SK-N-SH (cell line): Measurements from ENCODE around the gene EDC4.

Experiments
- CTCF ChIP-seq: fragments of 200-600 bp; sonication (generic); IDR thresholded peaks from 2 replicates; pipeline ENCODE4 v1.6.1; 2017; ENCODE audit warnings: antibody characterized with exemption, mild to moderate bottlenecking, moderate library complexity
- EZH2phosphoT487 ChIP-seq: fragments of 200-600 bp; sonication (generic); IDR thresholded peaks from 2 replicates; pipeline ENCODE4 v1.6.1; 2017; ENCODE audit warnings: low read depth, mixed run types, mild to moderate bottlenecking, antibody characterized with exemption, moderate library complexity, borderline replicate concordance
- FOSL2 ChIP-seq: IDR thresholded peaks from 2 replicates; pipeline ENCODE4 v1.4.0; 2012; ENCODE audit warnings: low read depth, mild to moderate bottlenecking, moderate library complexity, borderline replicate concordance
- JUND ChIP-seq: IDR thresholded peaks from 2 replicates; pipeline ENCODE4 v1.4.0; 2012
- MAX ChIP-seq: IDR thresholded peaks from 2 replicates; pipeline ENCODE4 v1.4.0; 2012; ENCODE audit warnings: low read depth
- MEF2A ChIP-seq: IDR thresholded peaks from 2 replicates; pipeline ENCODE4 v1.4.0; 2012; ENCODE audit warnings: low read depth, borderline replicate concordance
- POLR2AphosphoS5 ChIP-seq: IDR thresholded peaks from 2 replicates; pipeline ENCODE4 v1.6.1; 2012; ENCODE audit warnings: low read depth, low read length
- TAF1 ChIP-seq: IDR thresholded peaks from 2 replicates; pipeline ENCODE4 v1.6.1; 2012; ENCODE audit warnings: low read depth, mild to moderate bottlenecking, low read length, moderate library complexity, borderline replicate concordance
- ZBTB33 ChIP-seq: IDR thresholded peaks from 2 replicates; pipeline ENCODE4 v1.4.0; 2012; ENCODE audit warnings: low read depth, borderline replicate concordance

- no peak for TF ChIP-seq FOSL2
- no peak for TF ChIP-seq CTCF
- TF ChIP-seq MAX, result no peak
- TF ChIP-seq MEF2A, result no peak
- TF ChIP-seq POLR2AphosphoS5, result no peak
- TF ChIP-seq EZH2phosphoT487, result no peak
- TF ChIP-seq JUND, result no peak
- TF ChIP-seq ZBTB33, result no peak
- 0 out of 2 replicates have a peak, but pooled peaks have one; percentile 34 for TF ChIP-seq TAF1
These were observed 25.6 kb upstream of the EDC4 start, which contains the start of gene CENPT for GRCh38 chr16:67847064-67847861.
